ENCODE data around the gene RXYLT1.
A peak's percentile ranks its signal among the peaks of the same experiment; 100 is the strongest.
"Not testable (repeated sequence)": the region's sequence is repeated elsewhere in the genome, so short reads cannot be mapped to it uniquely, and the experiment has no call there.

Gene RXYLT1, protein sequence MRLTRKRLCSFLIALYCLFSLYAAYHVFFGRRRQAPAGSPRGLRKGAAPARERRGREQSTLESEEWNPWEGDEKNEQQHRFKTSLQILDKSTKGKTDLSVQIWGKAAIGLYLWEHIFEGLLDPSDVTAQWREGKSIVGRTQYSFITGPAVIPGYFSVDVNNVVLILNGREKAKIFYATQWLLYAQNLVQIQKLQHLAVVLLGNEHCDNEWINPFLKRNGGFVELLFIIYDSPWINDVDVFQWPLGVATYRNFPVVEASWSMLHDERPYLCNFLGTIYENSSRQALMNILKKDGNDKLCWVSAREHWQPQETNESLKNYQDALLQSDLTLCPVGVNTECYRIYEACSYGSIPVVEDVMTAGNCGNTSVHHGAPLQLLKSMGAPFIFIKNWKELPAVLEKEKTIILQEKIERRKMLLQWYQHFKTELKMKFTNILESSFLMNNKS

DNA sequence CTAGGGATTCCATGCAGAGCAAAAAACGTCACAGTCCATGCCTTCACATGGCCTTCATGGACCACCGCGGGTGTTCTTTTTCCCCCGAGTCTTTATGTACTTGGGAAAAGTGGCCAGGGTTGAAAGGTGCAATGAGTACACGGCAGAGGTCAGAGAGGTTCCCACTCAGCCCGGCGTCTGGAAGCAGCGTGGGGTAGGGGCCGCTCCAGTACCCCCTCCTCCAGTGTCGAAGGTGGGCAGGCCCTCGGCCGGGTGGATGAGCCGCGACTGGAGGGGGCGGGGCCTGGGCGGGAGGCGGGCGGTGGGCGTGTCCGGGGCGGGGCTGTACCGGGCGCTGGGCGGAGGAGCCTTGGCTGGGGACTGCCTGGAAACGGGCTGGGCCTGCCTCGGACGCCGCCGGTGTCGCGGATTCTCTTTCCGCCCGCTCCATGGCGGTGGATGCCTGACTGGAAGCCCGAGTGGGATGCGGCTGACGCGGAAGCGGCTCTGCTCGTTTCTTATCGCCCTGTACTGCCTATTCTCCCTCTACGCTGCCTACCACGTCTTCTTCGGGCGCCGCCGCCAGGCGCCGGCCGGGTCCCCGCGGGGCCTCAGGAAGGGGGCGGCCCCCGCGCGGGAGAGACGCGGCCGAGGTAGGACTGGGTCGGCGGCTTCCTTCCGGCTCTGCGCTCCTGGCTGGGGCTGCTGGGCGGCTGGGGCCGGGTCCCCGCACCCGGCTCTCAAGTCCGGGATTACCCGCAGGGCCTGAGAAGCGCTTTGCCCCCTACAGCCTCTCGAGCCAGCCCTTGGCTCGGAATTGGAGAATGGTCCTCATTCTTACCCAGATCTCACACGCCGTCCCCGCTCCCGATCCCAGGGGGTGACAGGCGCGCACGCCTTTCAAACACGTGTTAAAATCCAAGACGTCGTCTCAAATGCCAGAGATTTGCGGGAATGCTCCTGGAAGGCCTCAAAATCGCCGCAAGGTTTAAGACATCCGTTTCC lies at the start of gene RXYLT1:
RXYLT1 (plus strand) TSS at position 412 of the 984 bp plus-strand sequence; CDS start at position 464, 52 bp downstream.
- DNase-seq = peak; percentile 85

DNA sequence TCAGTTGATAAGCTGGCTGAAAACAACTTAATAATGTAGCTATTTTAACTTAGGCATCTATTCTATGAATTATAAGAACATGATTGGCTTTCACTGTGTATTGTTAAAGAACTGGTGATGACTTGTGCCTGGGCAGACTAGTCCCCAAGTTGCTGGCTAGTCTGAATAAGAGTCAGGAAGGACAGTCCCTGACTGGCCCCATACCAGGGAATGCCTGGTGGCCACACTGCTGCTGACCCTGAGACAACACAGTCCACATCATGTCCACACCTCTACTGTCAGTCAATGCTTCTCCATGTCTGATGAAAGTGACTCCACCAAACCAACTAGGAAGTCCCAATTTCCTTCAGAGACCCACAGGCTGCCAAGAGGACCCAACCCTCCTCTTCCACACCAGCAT lies 46.9 kb upstream of the RXYLT1 start:
- DNase-seq = not testable (repeated sequence)

DNA sequence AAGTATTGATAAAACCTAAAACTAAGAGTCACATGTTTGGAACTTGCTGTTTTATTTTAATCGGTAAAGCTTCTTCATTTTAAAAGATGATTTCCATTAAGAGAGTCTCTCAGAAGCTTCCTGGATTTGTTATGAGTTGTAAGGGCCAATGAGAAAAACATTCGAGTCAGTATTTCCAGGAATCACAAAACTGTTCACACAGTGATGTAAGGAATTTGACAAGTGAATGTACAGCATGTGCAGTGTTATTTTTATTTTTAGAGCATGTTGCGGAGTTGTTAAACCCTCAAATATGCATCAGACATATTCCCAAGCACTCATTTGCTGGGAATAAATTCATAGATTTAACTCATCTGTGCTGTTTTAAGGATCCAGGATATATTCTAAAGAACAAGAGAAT lies 46.1 kb upstream of the RXYLT1 start:
- DNase-seq = not testable (repeated sequence)

DNA sequence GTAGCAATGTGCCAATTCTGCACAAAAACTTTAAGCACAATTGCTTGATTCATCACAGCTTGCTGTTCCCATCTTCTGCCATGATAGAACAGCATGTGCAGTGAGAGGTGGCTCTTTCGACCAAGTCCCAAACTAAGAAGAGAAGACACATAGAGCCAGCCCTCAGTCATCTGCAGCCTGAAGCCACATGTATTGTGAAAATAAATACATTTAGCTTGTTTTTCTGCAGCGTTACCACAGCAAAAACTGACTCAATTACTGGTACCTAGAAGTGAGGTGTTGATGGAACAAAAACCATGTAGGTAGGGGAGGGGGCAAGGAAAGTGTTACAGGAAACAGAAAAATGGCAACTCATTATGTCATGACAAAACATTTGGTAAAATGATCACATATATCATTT lies 39.2 kb upstream of the RXYLT1 start:
- DNase-seq = not testable (repeated sequence)

DNA sequence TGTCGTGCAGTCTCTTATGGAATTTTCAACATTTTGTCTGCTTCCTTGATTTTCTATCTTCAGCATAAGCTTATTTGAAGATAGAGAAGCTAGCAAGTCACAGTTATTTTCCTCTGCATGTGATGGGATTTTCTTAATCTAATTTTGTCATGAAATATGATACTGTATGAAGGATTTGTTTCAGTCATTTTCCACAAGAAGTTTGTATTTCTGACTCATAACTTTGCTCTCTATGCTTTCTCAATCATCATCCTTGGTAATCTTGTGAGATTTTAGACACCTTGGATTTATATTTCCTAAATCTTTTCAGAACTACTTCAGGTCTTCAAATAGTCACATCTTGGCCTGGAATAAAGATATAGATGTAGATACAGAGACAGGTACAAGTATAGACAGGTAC lies 38.3 kb upstream of the RXYLT1 start:
- not testable (repeated sequence) for DNase-seq

DNA sequence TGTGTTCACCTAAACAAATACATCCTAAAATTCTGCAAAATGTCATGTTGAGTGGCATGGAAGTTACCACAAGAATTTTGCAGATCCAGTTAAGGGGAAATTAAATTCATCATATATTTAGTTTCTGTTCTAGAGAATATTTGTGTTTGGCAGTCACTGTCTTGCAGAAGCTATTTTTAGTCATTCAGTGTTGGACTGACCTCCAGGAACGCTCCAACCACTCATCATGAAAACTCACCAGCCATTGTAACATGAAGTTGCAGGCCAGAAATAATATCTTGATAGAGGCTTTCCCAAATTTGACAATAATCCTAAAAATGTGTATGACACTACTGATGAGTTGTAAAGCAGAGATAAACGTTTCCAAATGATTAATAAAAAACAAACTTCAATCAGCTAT lies 35.6 kb upstream of the RXYLT1 start:
- DNase-seq = not testable (repeated sequence)

DNA sequence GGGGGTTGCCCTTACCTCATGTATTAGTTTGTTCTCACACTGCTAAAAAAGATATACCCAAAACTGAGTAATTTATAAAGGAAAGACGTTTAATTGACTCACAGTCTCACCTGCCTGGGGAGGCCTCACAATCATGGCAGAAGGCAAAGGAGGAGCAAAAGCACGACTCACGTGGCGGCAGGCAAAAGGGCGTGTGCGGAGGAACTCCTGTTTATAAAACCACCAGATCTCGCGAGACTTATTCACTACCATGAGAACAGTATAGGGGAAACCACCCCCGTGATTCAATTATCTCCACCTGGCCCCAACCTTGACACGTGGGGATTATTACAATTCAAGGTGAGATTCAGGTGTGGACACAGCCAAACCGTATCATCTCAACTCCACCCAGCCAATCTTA lies 33.2 kb upstream of the RXYLT1 start:
- DNase-seq = not testable (repeated sequence)

DNA sequence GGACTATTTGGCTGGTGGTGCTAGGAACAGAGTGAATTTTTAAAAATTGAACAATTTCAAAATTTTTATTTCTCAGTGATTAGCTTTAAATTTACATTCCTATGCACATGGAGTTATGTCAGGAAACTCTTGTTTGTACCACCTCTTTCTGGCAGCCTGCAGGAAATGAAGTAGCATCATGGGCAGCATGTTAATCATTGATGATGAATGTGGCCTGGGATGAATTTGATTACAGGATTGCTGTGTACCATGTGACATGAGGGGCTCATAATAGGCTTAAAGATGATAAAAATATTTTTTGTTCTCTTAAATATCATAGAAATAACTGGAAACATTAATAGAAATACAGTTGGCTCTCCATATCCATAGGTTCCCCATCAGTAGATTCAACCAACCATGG lies 32.6 kb upstream of the RXYLT1 start:
- not testable (repeated sequence) for DNase-seq

DNA sequence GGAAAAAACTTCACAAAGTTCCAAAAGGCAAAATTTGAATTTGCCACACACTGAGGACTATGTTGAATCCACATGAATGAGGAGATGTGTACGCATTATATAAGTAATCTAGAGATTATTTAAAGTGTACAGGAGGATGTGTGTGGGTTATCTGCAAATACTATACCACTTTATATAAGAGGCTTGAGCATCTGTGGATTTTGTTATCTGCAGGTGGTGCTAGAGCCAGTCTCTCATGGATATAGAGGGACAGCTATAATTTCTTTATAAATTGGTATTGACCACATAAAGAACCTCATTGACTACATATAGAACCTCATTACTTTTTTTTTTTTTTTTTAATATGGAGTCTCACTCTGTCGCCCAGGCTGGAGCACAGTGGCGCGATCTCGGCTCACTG lies 32.2 kb upstream of the RXYLT1 start:
- no peak for DNase-seq

DNA sequence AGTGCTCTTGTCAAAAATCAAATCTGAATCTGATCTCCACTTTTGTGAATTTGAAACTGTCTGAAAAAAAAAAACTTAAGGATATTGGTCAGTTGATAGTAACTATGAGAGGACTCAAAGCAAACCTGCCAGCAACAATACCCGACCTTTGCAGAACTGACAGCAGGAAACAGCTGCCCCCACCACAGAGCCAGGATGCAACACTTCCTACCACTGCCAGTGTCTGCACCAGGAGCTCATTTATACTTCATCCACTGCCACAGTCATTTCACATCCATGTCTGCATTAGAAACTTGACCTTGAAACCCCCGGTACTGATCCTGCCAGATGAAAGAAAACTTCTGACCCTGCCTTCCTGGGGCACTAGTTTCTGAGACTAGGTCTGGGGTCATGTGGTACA lies 27.4 kb upstream of the RXYLT1 start:
- DNase-seq = no peak

DNA sequence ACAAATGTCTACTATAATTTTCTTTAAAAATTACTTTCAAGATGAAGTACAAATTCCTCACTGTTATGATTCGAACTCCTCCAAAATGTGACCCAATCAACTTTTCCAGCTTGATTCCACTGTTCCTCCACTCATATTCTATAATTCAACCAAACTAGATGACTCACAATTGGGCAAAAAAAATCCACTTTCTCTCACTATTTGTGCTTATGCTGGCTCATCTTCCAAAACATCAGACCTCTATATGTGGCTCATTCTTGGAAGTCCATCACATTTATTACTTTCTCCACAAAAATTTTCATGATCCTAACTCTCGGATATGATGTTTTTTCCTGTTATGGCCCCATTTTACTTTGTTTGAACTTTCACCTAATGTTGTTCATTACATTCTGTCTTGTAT lies 26.9 kb upstream of the RXYLT1 start:
- DNase-seq = no peak

DNA sequence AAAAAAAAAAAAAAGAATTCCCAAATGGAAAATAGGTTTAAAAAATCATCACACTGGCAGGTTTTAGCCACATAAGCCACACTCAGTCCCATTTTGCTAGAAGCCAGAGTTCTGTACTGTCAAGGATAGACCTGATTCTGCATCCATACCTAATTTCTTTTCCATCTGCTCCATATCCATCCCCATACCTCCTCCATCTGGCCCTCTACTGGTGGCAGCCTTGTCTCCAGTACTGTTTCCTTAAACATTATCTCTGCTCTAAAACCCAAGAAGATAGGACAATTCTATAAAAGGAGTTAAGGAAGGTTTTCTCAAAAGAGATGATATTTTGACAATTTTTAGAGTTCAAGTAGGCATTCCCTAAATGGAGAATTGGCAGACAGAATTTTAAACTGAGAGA lies 26.0 kb upstream of the RXYLT1 start:
- no peak for DNase-seq

DNA sequence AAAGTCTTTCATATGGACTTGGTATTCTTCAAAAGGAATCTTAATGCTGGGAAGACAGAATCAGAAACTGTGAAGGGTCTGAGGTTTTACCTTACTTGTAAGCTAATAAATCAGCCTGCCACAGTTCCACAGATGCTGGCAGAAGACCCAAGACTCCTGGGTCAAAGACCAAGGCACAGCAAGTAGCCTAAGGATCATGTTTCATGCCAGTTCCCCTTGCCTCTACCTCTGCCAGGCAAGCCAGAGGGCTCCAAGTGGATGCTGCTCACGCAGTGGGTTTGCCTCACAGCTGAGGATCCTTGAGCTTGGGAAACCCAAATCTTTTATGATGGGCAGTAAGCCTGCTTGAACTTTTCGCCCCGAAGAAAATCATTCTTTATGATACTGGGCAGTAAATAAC lies 15.2 kb upstream of the RXYLT1 start:
- no peak for DNase-seq

DNA sequence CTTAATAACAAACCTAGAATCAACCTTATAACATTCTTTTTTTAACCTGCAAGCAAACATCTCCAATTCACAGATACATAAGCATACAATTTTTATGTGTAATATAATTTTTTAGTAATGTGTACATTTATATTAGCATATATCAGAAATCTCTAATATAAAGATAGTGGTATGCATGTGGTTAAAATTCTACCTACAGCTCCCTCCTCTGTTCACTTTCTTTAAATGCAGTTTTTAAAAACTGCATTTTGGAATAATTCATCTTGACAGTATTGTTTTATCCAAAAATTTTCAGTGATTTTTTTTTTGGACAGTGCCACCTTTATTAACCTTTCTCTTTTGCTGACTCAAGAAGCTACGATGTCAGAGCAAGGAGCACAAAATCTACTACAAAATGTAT lies 13.2 kb upstream of the RXYLT1 start:
- no peak for DNase-seq

DNA sequence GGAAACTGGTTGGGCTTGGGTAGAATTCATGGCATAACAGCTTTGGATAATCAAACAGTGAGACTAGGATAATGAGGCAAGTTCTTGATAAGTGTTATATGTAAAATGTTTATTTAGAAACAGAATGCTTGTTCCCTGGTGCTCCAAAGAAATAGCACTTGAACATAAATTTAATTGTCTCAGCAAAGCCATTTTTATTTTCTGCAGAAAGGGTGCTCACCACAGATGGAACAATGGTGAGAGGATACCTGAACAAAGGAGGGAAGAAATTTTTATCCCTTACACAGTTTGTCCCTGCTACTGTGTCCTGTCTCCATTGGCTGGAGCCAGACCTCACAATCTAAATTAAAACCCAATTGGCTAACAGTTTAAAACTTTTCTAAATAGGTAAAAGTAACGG lies 9.3 kb upstream of the RXYLT1 start:
- DNase-seq = no peak

DNA sequence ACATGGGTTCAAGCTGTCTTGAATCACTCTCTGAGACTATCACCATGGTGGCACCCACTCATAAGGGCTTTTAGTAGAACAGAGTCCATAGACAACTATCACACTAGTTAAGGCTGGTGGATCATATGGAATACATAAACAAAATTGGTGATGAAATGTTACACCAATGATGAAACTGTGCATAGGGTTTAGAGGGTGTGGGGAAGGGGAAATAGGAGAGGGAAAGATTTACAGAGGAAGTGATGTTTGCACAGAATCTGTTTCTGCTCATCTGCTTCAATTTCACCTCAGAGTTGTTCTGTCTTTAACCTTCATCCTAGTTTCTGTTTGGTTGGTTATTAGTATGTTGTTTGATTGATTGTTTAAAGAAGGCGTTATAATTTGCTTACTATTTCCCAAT lies 2.4 kb upstream of the RXYLT1 start:
- no peak for DNase-seq

DNA sequence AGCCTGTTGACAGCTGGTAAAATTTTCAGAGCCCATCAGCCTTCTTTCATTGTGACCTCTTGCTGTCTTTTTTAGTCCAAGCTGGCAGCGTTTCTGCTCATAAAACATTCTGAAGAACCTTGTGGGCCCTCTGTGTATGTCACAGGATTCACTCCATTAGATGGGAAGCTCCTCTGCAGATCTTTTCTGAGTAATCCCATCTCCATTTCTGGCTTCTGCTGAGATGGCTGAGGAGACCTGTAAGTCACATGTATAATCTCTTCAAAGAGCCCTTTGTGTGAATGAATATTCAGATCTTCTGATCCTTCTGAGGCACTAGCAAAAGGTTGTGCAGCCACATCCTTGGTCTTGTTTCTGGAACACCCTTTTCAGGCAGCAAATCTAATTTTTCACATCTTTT lies 2.8 kb downstream of the RXYLT1 start:
- DNase-seq = no peak

DNA sequence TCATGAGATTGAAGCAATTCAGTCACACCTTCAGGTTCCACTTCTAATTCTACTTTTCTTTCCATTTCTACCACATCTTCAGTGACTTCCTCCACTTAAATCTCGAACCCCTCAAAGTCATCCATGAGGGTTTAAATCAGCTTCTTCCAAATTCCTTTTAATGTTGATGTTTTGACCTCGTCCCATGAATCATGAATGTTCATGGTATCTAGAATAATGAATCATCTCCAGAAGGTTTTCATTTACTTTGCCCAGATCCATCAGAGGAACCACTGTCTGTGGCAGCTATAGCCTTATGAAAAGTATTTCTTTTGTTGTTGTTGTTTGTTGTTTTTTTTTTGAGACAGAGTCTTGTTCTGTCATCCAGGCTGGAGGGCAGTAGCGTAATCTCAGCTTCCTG lies 7.6 kb downstream of the RXYLT1 start:
- no peak for DNase-seq

DNA sequence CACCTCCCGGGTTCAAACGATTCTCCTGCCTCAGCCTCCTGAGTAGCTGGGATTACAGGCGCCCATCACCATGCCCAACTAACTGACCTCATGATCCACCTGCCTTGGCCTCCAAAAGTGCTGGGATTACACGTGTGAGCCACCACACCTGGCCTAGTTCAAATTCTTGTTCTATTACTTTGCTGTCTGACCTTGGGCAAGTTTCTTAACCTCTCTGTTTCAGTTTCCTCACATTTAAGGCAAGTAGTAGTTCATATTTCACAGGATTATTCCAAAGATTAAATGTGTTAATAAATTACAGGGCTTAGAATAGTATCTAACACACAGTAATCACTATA lies 10.9 kb downstream of the RXYLT1 start:
- no peak for DNase-seq

DNA sequence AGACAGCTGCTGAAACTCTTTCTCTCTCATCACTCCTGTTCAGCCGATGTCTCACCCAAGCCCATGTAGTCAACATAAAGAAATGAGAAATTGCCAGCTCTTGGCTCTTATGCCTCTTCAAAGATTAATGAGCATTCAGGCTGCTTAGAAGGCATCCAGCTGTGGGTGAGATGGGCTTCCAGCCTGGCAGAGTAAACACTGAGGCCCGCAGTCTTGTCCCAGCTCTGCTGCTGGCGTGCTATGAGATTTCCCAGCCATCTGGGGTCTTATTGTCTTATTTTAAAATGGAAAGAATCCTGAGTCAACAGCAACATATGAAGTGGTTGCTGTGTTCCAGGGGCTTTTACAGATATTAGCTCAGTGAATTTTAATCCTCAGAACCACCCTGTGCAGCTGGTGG lies 12.6 kb downstream of the RXYLT1 start:
- DNase-seq = no peak

DNA sequence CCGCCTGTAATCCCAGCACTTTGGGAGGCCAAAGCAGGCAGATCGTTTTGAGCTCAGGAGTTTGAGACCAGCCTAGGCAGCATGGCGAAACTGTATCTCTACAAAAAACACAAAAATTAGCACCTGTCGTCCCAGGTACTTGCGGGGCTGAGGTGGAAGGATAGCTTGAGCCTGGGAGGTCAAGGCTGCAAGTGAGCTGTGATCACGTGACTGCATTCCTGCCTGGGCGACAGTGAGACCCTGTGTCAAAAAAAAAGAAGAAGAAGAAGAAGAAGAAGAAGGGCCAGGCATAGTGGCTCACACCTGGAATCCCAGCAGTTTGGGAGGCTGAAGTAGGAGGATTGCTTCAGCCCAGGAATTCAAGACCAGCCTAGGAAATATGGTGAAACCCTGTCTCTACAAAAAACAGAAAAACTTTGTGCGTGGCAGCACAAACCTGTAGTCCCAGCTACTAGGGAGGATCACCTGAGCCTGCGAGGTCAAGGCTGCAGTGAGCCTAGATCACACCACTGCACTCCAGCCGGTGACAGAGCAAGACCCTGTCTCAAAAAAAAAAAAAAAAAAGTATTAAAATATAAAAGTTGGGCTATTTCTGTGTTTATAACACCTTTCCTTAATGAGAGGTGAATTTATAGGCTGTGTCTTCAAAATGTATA lies 15.5 kb downstream of the RXYLT1 start:
- no peak for DNase-seq

DNA sequence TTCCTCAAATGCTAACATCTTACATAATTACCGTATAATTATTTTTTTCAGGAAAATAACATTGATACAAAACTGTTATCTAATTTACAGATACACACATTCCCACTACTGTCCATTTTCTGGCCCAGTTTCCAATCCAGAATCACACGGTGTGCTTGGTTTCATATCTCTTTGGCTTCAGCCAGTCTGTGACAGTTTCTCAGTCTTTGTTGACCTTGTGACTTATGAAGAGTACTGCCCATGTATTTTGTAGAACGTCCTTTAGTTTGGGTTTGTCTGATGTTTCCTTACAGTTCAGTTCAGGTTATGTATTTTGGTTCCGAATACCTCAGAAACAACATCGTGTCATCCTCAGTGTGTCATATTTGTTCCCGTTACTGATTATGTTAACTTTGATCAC lies 16.2 kb downstream of the RXYLT1 start:
- no peak for DNase-seq

DNA sequence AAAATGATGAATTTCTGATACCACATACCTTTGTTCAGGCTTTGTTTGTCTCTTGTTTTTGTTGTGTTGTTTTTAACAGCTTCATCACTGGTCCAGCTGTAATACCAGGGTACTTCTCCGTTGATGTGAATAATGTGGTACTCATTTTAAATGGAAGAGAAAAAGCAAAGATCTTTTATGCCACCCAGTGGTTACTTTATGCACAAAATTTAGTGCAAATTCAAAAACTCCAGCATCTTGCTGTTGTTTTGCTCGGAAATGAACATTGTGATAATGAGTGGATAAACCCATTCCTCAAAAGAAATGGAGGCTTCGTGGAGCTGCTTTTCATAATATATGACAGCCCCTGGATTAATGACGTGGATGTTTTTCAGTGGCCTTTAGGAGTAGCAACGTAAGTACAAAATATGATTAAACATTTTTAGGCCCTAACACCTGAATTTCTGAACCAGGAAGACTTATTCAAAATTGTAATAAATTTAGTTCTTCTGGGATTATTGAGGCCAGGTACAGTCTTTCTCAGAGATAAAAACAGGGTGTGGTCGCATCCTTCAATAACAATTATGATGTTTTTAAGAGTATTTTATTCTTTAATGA lies 22.4 kb downstream of the RXYLT1 start:
- no peak for DNase-seq
